H1 (cell line): Measurements from ENCODE around the gene PRKD1. TPM values are rescaled to one million over a fixed set of nuclear protein-coding genes. Genes with fewer than 3 reads are reported as not detected.

Experiments
- CTCF ChIA-PET: fragments of 300-600 bp; sonication (Branson Sonifier 250); formaldehyde crosslinking; loops from one replicate; lab custom pipeline; 2021; ENCODE audit not compliant: partially characterized antibody; lab: Charles Lee
- POLR2A ChIA-PET: fragments of 300-600 bp; sonication (Branson Sonifier 250); formaldehyde crosslinking; loops from one replicate; lab custom pipeline; 2021; ENCODE audit warnings: inconsistent platforms; ENCODE audit not compliant: partially characterized antibody; lab: Charles Lee
- DNase-seq, 2 experiments: peaks; one replicate each; pipeline versions ENCODE4 v3.0.0 to v3.0.0-alpha.2; 2010 to 2022; ENCODE audit warnings: low spot score in 2 of 2, low read depth in 1 of 2, mixed read lengths in 1 of 2
- FAIRE-seq: peaks from 2 replicates; lab custom pipeline; 2011; peaks lifted over from hg19 to GRCh38; lab: Jason Lieb, UNC
- H2AFZ ChIP-seq: 2 replicates; pipeline ENCODE4 v1.8.1; 2012; ENCODE audit warnings: low read length, inconsistent platforms
- H2AK5ac ChIP-seq: 2 replicates; pipeline ENCODE4 v1.6.1; 2013; ENCODE audit warnings: low read depth, low read length
- H2BK120ac ChIP-seq: replicated peaks from 2 replicates; pipeline ENCODE3; 2013; ENCODE audit warnings: low read depth, low read length, inconsistent platforms
- H2BK12ac ChIP-seq: 2 replicates; pipeline ENCODE4 v1.6.1; 2013; ENCODE audit warnings: low read depth, low read length
- H2BK15ac ChIP-seq: 2 replicates; pipeline ENCODE4 v1.6.1; 2013; ENCODE audit warnings: low read length
- H2BK20ac ChIP-seq: 2 replicates; pipeline ENCODE4 v1.6.1; 2013; ENCODE audit warnings: low read length
- H2BK5ac ChIP-seq: 2 replicates; pipeline ENCODE4 v1.6.1; 2013; ENCODE audit warnings: low read depth, low read length
- H3K14ac ChIP-seq: 2 replicates; pipeline ENCODE4 v1.6.1; 2013; ENCODE audit warnings: inconsistent platforms; ENCODE audit not compliant: insufficient read length
- H3K18ac ChIP-seq: 2 replicates; pipeline ENCODE4 v1.6.1; 2013; ENCODE audit warnings: low read length; ENCODE audit errors: extremely low read depth
- H3K23ac ChIP-seq: 2 replicates; pipeline ENCODE4 v1.6.1; 2013; ENCODE audit warnings: inconsistent platforms; ENCODE audit not compliant: insufficient read length
- H3K23me2 ChIP-seq: 2 replicates; pipeline ENCODE4 v1.6.1; 2013; ENCODE audit warnings: low read depth, low read length
- H3K27ac ChIP-seq: 2 replicates; pipeline ENCODE4 v1.6.1; 2011; ENCODE audit warnings: low read depth, low read length, inconsistent platforms
- H3K27me3 ChIP-seq, 4 experiments: replicated peaks in 1 of 4; 1 replicate in 1 of 4; 2 replicates in 3 of 4; pipeline versions ENCODE4 v1.6.1 to v1.8.1; 2011 to 2013; ENCODE audit warnings: low read length in 3 of 4, mild to moderate bottlenecking in 3 of 4, inconsistent platforms in 2 of 4, mixed read lengths in 2 of 4, moderate library complexity in 1 of 4; ENCODE audit not compliant: control insufficient read depth in 3 of 4, insufficient read depth in 3 of 4; ENCODE audit errors: extremely low read depth in 1 of 4
- H3K36me3 ChIP-seq, 4 experiments: 2 replicates each; pipeline versions ENCODE4 v1.6.1 to v1.8.1; 2011 to 2013; ENCODE audit warnings: mild to moderate bottlenecking in 4 of 4, low read length in 3 of 4, moderate library complexity in 2 of 4, control low read depth in 1 of 4, inconsistent platforms in 1 of 4; ENCODE audit not compliant: insufficient read depth in 4 of 4, control insufficient read depth in 2 of 4
- H3K4ac ChIP-seq: replicated peaks from 2 replicates; pipeline ENCODE3; 2013; ENCODE audit warnings: low read length, low read depth, mixed read lengths, inconsistent platforms; ENCODE audit not compliant: insufficient read length
- H3K4me1 ChIP-seq, 4 experiments: replicated peaks in 1 of 4; 1 replicate in 1 of 4; 2 replicates in 3 of 4; pipeline versions ENCODE4 v1.6.1 to v1.8.1; 2011 to 2013; ENCODE audit warnings: low read length in 3 of 4, inconsistent platforms in 2 of 4, mixed read lengths in 1 of 4; ENCODE audit not compliant: insufficient read depth in 4 of 4, control insufficient read depth in 3 of 4
- H3K4me2 ChIP-seq, 2 experiments: 2 replicates each; pipeline versions ENCODE4 v1.6.1 to v1.8.1; 2011 to 2013; ENCODE audit warnings: low read depth in 2 of 2, low read length in 2 of 2, control low read depth in 1 of 2, inconsistent platforms in 1 of 2, mild to moderate bottlenecking in 1 of 2; ENCODE audit not compliant: insufficient read depth in 1 of 2
- H3K4me3 ChIP-seq, 4 experiments: fragments of 200-600, 300-600 bp in 1 of 4; sonication (generic), shearing (Covaris generic), sonication (Bioruptor Twin) in 1 of 4; 2 replicates each; pipeline versions ENCODE4 v1.5.1 to v1.8.1; 2011 to 2016; ENCODE audit warnings: low read length in 4 of 4, low read depth in 3 of 4, control low read depth in 2 of 4, inconsistent platforms in 2 of 4, mild to moderate bottlenecking in 2 of 4, mixed read lengths in 1 of 4, moderate library complexity in 1 of 4; ENCODE audit not compliant: insufficient read depth in 2 of 4; ENCODE audit errors: extremely low read depth in 1 of 4
- H3K56ac ChIP-seq: replicated peaks from 2 replicates; pipeline ENCODE3; 2013; ENCODE audit warnings: low read depth, mild to moderate bottlenecking, mixed read lengths, low read length, inconsistent platforms; ENCODE audit not compliant: insufficient read length
- H3K79me1 ChIP-seq: 2 replicates; pipeline ENCODE4 v1.6.1; 2013; ENCODE audit warnings: low read depth, low read length, control low read depth
- H3K79me2 ChIP-seq, 2 experiments: 2 replicates each; pipeline versions ENCODE4 v1.6.1 to v1.8.1; 2012 to 2013; ENCODE audit warnings: low read length in 2 of 2, mild to moderate bottlenecking in 2 of 2, inconsistent platforms in 1 of 2; ENCODE audit not compliant: insufficient read depth in 2 of 2, control insufficient read depth in 1 of 2
- H3K9ac ChIP-seq, 4 experiments: replicated peaks in 1 of 4; 1 replicate in 1 of 4; 2 replicates in 3 of 4; pipeline versions ENCODE4 v1.6.1 to v1.8.1; 2011 to 2013; ENCODE audit warnings: low read depth in 3 of 4, low read length in 3 of 4, control low read depth in 2 of 4, mild to moderate bottlenecking in 2 of 4, moderate library complexity in 2 of 4, inconsistent platforms in 1 of 4; ENCODE audit errors: extremely low read depth in 1 of 4
- H3K9me3 ChIP-seq, 2 experiments: 2 replicates each; pipeline versions ENCODE4 v1.6.1 to v1.8.1; 2012 to 2013; ENCODE audit warnings: mild to moderate bottlenecking in 2 of 2, moderate library complexity in 2 of 2, control low read depth in 1 of 2, inconsistent platforms in 1 of 2, low read depth in 1 of 2, low read length in 1 of 2, mixed read lengths in 1 of 2; ENCODE audit not compliant: insufficient read depth in 2 of 2
- H4K20me1 ChIP-seq, 2 experiments: replicated peaks in 1 of 2; 2 replicates each; pipeline versions ENCODE3 to v1.8.1; 2011 to 2013; ENCODE audit warnings: inconsistent platforms in 2 of 2, low read length in 2 of 2, mild to moderate bottlenecking in 1 of 2; ENCODE audit not compliant: insufficient read depth in 2 of 2, control insufficient read depth in 1 of 2
- H4K5ac ChIP-seq: 2 replicates; pipeline ENCODE4 v1.6.1; 2013; ENCODE audit warnings: low read length, low read depth, mixed read lengths, inconsistent platforms; ENCODE audit not compliant: insufficient read length
- H4K8ac ChIP-seq: 2 replicates; pipeline ENCODE4 v1.8.0; 2013; ENCODE audit warnings: mild to moderate bottlenecking, moderate library complexity, low read length, inconsistent platforms; ENCODE audit not compliant: insufficient read depth; ENCODE audit errors: extremely low read depth
- H4K91ac ChIP-seq: replicated peaks from 2 replicates; pipeline ENCODE3; 2013; ENCODE audit warnings: low read length, mixed read lengths, inconsistent platforms; ENCODE audit not compliant: insufficient read length
- EZH2 ChIP-seq: fragments of 200-600 bp; sonication (generic); IDR thresholded peaks from 2 replicates; pipeline ENCODE4 v1.7.1; 2012; ENCODE audit warnings: low read depth, mild to moderate bottlenecking, moderate library complexity, low read length, inconsistent platforms; ENCODE audit not compliant: severe bottlenecking
- GABPA ChIP-seq: IDR thresholded peaks from 2 replicates; pipeline ENCODE4 v1.6.1; 2011; ENCODE audit warnings: mild to moderate bottlenecking, low read length, moderate library complexity, borderline replicate concordance; ENCODE audit not compliant: insufficient read depth
- JUND ChIP-seq: IDR thresholded peaks from 2 replicates; pipeline ENCODE4 v1.6.1; 2011; ENCODE audit warnings: mild to moderate bottlenecking, improper control_type of control experiment, low read length
- POLR2AphosphoS5 ChIP-seq: IDR thresholded peaks from 2 replicates; pipeline ENCODE4 v1.6.1; 2011; ENCODE audit warnings: low read depth, low read length
- RAD21 ChIP-seq, 2 experiments: IDR thresholded peaks in 1 of 2; conservative IDR thresholded peaks in 1 of 2; 2 replicates each; pipeline ENCODE4 v1.6.1; 2011; ENCODE audit warnings: low read depth in 2 of 2, low read length in 2 of 2, improper control_type of control experiment in 1 of 2, inconsistent platforms in 1 of 2, mild to moderate bottlenecking in 1 of 2, moderate library complexity in 1 of 2
- RXRA ChIP-seq: IDR thresholded peaks from 2 replicates; pipeline ENCODE4 v1.6.1; 2011; ENCODE audit warnings: low read depth, mild to moderate bottlenecking, low read length, moderate library complexity; ENCODE audit not compliant: insufficient read depth
- SIN3A ChIP-seq, 2 experiments: IDR thresholded peaks in 1 of 2; conservative IDR thresholded peaks in 1 of 2; 2 replicates each; pipeline ENCODE4 v1.6.1; 2011 to 2012; ENCODE audit warnings: low read length in 2 of 2, improper control_type of control experiment in 1 of 2, low read depth in 1 of 2, mild to moderate bottlenecking in 1 of 2
- SIX5 ChIP-seq: IDR thresholded peaks from 2 replicates; pipeline ENCODE4 v1.6.1; 2011; ENCODE audit warnings: mild to moderate bottlenecking, low read depth, low read length
- ZNF274 ChIP-seq: IDR thresholded peaks from 2 replicates; pipeline ENCODE4 v1.7.0; 2012; ENCODE audit warnings: low read length, borderline replicate concordance; ENCODE audit errors: extremely low read depth
- WGBS, 2 experiments: shearing (Covaris generic) in 1 of 2; methylation state at CpG; one replicate each; pipeline versions ENCODE4 v1.1.6 to v1.1.7; 2013 to 2015; ENCODE audit warnings: low lambda C conversion rate in 2 of 2, mixed read lengths in 2 of 2, inconsistent platforms in 1 of 2, low coverage in 1 of 2, missing lambda C conversion rate in 1 of 2; ENCODE audit not compliant: insufficient replicate concordance in 2 of 2, insufficient coverage in 1 of 2, insufficient read length in 1 of 2; ENCODE audit errors: extremely low coverage in 1 of 2, missing lambda C conversion rate in 1 of 2; 5-methylcytosine and 5-hydroxymethylcytosine counted together
- polyA plus RNA-seq, 7 experiments: library from polyadenylated mRNA; depleted of rRNA in 3 of 7; stranded (reverse) in 5 of 7; unstranded in 2 of 7; fragments of >200 nt in 5 of 7; fragments of 200-250 nt in 2 of 7; gene quantifications; 1 replicate in 5 of 7; 2 replicates in 1 of 7; 4 replicates in 1 of 7; pipeline versions ENCODE4 v1.2.1 to v1.2.3, GENCODE V29; 2011 to 2013; ENCODE audit warnings: missing spikeins in 2 of 7, mixed read lengths in 2 of 7
- total RNA-seq: library from RNA; stranded (reverse); fragmentation: NEBNext Ultra II Directional; extraction: Animal tissue kit (Norgen Biotek cat#: 25700); gene quantifications from 2 replicates; pipeline ENCODE4 v1.2.1, GENCODE V29; 2021
- TF ChIP-seq, protein P1 (sequence below), 3 experiments: IDR thresholded peaks; 1 replicate in 2 of 3; 2 replicates in 1 of 3; pipeline versions ENCODE4 v1.5.1 to v1.6.1; 2011; ENCODE audit warnings: low read length in 3 of 3, mild to moderate bottlenecking in 3 of 3, inconsistent platforms in 2 of 3, low read depth in 1 of 3, moderate library complexity in 1 of 3; ENCODE audit not compliant: insufficient read depth in 1 of 3; ENCODE audit errors: control extremely low read depth in 1 of 3

The PRKD1 gene
- total and polyA plus RNA-seq, 2 of the 8 experiments (the other 6 are each of a cell fraction or from before 2014, with no cell fraction given), result 3.6 to 6.8 TPM

DNA sequence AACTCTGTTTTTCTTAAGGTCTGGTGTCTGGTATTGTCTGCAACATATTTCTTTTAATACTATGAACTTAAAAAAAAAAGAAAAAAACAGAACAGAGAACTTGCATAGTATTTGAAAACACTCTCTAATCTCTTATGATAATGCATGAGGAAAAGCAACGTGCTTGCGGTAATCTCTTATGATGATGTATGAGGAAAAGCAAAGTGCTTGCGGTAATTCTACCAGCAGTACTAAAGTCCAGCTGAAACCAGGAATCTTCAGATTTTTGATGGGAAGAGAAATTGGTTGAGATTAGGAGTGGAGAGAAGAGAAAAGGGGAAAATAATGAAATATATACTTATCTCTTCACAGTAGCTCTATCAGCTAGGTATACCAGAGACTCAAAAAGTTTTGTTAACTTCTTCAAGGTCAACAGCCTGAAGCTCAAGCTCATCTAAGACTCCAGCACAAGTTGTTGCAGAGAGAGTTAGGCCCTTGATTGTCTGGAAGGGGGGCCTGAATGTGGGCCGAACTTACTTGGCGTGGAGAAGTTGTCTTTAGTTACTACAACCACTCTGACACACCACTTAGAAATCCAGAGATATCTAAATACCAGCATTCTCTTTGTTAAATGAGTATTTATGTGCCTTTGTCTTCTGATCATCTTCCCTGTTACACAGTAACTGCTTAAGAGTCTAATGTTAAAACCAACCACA, 240.4 kb downstream of the PRKD1 start:
- 98% methylated on average over 5 of the region's 5 CpGs; no CpG with 5 or more reads in 1 of the 2 experiments for WGBS, 2 experiments
- no peak overlapping the region for H4K8ac ChIP-seq
- no peaks in the 10 kb centered on the region for H3K79me2 ChIP-seq
- CTCF ChIA-PET, result no interaction called here
- H3K9ac ChIP-seq, result no peak overlapping the region
- POLR2A ChIA-PET, result no interaction called here
- H3K4me1 ChIP-seq, result no peaks in the 10 kb centered on the region
- no peak overlapping the region for H3K18ac ChIP-seq
- no peak overlapping the region for H3K27ac ChIP-seq
- no peak overlapping the region for H2AFZ ChIP-seq
- no peak overlapping the region for H2BK15ac ChIP-seq
- H4K91ac ChIP-seq, result no peak overlapping the region
- FAIRE-seq, result no peak
- no peak overlapping the region for H3K4me2 ChIP-seq
- no peak overlapping the region for H3K4ac ChIP-seq
- no peak overlapping the region for H2BK5ac ChIP-seq
- no peak for DNase-seq
- no peak overlapping the region for H2BK120ac ChIP-seq
- no peaks in the 10 kb centered on the region for H3K27me3 ChIP-seq
- H2BK20ac ChIP-seq, result no peak overlapping the region
- no peaks in the 10 kb centered on the region for H3K23me2 ChIP-seq
- no peak overlapping the region for H4K5ac ChIP-seq
- H3K14ac ChIP-seq, result no peak overlapping the region
- no peaks in the 10 kb centered on the region for H3K79me1 ChIP-seq
- H3K4me3 ChIP-seq, result no peak overlapping the region
- no peak overlapping the region for H2AK5ac ChIP-seq
- no peaks in the 10 kb centered on the region for H4K20me1 ChIP-seq
- H3K9me3 ChIP-seq, result no peaks in the 10 kb centered on the region
- H3K56ac ChIP-seq, result no peak overlapping the region
- H3K23ac ChIP-seq, result no peak overlapping the region
- no peaks in the 10 kb centered on the region for H3K36me3 ChIP-seq
- H2BK12ac ChIP-seq, result no peak overlapping the region
- no peak for TF ChIP-seq RAD21 (IDR thresholded peaks at IDR 0.05 in 1 of 2, conservative IDR thresholded peaks at IDR 0.05 in 1 of 2; ENCODE audit: low read depth in 2 of 2, low read length in 2 of 2)
- no peak for TF ChIP-seq POLR2AphosphoS5
- TF ChIP-seq, protein P1, sequence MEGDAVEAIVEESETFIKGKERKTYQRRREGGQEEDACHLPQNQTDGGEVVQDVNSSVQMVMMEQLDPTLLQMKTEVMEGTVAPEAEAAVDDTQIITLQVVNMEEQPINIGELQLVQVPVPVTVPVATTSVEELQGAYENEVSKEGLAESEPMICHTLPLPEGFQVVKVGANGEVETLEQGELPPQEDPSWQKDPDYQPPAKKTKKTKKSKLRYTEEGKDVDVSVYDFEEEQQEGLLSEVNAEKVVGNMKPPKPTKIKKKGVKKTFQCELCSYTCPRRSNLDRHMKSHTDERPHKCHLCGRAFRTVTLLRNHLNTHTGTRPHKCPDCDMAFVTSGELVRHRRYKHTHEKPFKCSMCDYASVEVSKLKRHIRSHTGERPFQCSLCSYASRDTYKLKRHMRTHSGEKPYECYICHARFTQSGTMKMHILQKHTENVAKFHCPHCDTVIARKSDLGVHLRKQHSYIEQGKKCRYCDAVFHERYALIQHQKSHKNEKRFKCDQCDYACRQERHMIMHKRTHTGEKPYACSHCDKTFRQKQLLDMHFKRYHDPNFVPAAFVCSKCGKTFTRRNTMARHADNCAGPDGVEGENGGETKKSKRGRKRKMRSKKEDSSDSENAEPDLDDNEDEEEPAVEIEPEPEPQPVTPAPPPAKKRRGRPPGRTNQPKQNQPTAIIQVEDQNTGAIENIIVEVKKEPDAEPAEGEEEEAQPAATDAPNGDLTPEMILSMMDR (IDR thresholded peaks at IDR 0.05; ENCODE audit: control extremely low read depth in 1 of 3, insufficient read depth in 1 of 3, low read depth in 1 of 3, low read length in 3 of 3), result no peak
- TF ChIP-seq SIX5, result no peak
- no peak for TF ChIP-seq RXRA
- TF ChIP-seq EZH2, result no peak
- no peak for TF ChIP-seq SIN3A (conservative IDR thresholded peaks at IDR 0.05 in 1 of 2, IDR thresholded peaks at IDR 0.05 in 1 of 2; ENCODE audit: low read depth in 1 of 2, low read length in 2 of 2)
- no peak for TF ChIP-seq GABPA
- no peak for TF ChIP-seq ZNF274
- TF ChIP-seq JUND, result no peak
